ENCODE results near the gene TGFBR1.

The TGFBR1 gene

DNA sequence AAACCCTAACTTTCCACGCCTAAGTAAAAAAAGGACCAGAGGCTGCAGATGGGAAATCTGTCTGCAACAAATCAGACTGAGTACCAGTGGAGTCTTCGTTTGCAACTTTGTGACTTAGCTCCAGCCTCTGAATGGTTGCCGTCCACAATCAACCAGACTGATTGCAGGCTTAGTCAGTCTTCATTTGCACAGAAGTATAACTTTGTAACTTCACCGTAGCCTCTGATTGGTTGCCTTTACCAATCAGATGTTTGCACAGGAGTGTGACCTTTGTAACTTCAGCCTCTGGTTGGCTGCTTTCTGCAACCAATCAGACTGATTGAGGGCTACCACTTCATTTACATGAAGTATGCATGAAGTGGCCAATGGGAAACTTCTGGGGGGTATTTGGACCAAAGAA is 53.7 kb downstream of the TGFBR1 start:
- TF ChIP-seq, protein P1, sequence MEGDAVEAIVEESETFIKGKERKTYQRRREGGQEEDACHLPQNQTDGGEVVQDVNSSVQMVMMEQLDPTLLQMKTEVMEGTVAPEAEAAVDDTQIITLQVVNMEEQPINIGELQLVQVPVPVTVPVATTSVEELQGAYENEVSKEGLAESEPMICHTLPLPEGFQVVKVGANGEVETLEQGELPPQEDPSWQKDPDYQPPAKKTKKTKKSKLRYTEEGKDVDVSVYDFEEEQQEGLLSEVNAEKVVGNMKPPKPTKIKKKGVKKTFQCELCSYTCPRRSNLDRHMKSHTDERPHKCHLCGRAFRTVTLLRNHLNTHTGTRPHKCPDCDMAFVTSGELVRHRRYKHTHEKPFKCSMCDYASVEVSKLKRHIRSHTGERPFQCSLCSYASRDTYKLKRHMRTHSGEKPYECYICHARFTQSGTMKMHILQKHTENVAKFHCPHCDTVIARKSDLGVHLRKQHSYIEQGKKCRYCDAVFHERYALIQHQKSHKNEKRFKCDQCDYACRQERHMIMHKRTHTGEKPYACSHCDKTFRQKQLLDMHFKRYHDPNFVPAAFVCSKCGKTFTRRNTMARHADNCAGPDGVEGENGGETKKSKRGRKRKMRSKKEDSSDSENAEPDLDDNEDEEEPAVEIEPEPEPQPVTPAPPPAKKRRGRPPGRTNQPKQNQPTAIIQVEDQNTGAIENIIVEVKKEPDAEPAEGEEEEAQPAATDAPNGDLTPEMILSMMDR (IDR thresholded peaks at IDR 0.05; ENCODE audit: low read depth, low read length, poor library complexity, severe bottlenecking), result no peak
- TF ChIP-seq EZH2phosphoT487 (IDR thresholded peaks at IDR 0.05; ENCODE audit: borderline replicate concordance, low read length), result no peak
- H3K27ac ChIP-seq (ENCODE audit: low read depth, low read length), result no peak overlapping the region
- peaks cover 7% of the 10 kb centered on the region; the same call in 1 of the 2 replicates for H3K27me3 ChIP-seq (ENCODE audit: control insufficient read depth, low read length)
- H3K9me3 ChIP-seq (ENCODE audit: control insufficient read depth, insufficient read depth, low read length), result no peaks in the 10 kb centered on the region
- H3K4me1 ChIP-seq (ENCODE audit: control insufficient read depth, low read length), result peaks cover 3% of the 10 kb centered on the region; the same call in 1 of the 2 replicates
- no peaks in the 10 kb centered on the region for H3K9me2 ChIP-seq (replicated peaks; ENCODE audit: control insufficient read depth, low read length)
- no peaks in the 10 kb centered on the region for H3K36me3 ChIP-seq (ENCODE audit: control insufficient read depth, low read length)
- H3K4me2 ChIP-seq (ENCODE audit: low read length), result no peak overlapping the region
- H3K79me2 ChIP-seq (ENCODE audit: control insufficient read depth, low read length), result no peaks in the 10 kb centered on the region
- no peak overlapping the region for H3K4me3 ChIP-seq (ENCODE audit: low read length)
- H4K20me1 ChIP-seq (ENCODE audit: control insufficient read depth, insufficient read depth, low read depth, low read length), result no peaks in the 10 kb centered on the region
- H3F3A ChIP-seq (ENCODE audit: control insufficient read depth, insufficient read depth), result no peaks in the 10 kb centered on the region

DNA sequence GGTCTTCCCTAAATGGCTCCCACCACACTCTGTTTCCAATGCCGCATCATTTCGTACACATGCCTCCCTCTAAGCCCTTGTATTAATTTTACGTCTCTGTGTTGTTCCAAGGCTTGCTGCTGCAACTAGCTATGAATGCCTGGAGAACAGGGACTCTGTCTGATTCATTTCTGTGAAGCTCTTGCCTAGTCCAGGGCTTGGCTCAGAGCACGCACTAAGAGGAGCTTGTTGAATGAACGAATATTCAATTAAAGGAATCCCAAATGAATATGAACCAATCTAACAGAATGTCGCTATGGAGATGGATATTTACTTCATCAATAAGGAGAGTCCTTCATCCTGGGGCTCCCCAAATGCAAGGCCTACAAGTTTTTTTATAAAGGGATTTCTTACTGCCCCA is 55.3 kb downstream of the TGFBR1 start:
- Histone ChIP-seq H3K27me3 (ENCODE audit: control insufficient read depth, low read length) (peaks cover 7% of the 10 kb centered on the region; the same call in 1 of the 2 replicates), H3K79me2 (ENCODE audit: control insufficient read depth, low read length) (no peaks in the 10 kb centered on the region), H3K9me3 (ENCODE audit: control insufficient read depth, insufficient read depth, low read length) (no peaks in the 10 kb centered on the region), H4K20me1 (ENCODE audit: control insufficient read depth, insufficient read depth, low read depth, low read length) (no peaks in the 10 kb centered on the region), H3K4me3 (ENCODE audit: low read length) (no peak overlapping the region), H3K9me2 (replicated peaks; ENCODE audit: control insufficient read depth, low read length) (no peaks in the 10 kb centered on the region), H3K36me3 (ENCODE audit: control insufficient read depth, low read length) (no peaks in the 10 kb centered on the region), H3K27ac (ENCODE audit: low read depth, low read length) (no peak overlapping the region), H3K4me1 (ENCODE audit: control insufficient read depth, low read length) (peaks cover 3% of the 10 kb centered on the region; the same call in 1 of the 2 replicates), H3K4me2 (ENCODE audit: low read length) (no peak overlapping the region), H3F3A (ENCODE audit: control insufficient read depth, insufficient read depth) (no peaks in the 10 kb centered on the region)
- TF ChIP-seq, protein P1 (IDR thresholded peaks at IDR 0.05; ENCODE audit: low read depth, low read length, poor library complexity, severe bottlenecking), result no peak
- no peak for TF ChIP-seq EZH2phosphoT487 (IDR thresholded peaks at IDR 0.05; ENCODE audit: borderline replicate concordance, low read length)

DNA sequence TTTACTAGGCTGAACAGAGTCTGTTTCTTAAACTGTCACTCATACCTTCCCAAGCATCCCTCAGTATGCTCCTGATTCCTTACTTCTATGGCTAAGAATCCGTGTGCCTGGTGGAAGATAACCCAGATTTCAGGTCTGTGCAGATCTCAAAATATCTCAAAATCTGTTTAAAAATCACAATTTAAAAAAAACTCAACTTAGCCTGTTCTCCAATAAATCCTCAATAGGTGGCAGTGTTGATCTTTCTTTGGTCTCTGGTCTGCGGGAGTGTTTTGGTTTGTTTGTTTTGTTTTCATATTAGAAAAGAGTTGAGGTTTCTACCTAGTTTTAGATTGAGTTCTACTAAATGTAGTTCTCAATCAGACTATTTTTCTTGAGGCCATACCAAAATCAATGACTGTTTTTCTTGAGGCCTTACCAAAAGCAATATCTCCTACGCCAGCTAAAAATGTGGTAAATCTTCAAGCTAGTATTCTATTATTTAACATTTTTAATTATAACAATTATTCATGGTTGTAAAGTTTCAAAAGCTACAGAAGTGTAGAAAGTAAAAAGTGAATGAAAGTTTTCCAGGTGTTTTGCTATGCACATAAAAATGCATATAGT is 57.9 kb downstream of the TGFBR1 start:
- Histone ChIP-seq H3K4me1 (ENCODE audit: control insufficient read depth, low read length) (peaks cover 13% of the 10 kb centered on the region), H3K4me2 (ENCODE audit: low read length) (no peak overlapping the region; the same call in 1 of the 2 replicates), H3F3A (ENCODE audit: control insufficient read depth, insufficient read depth) (no peaks in the 10 kb centered on the region), H3K27ac (ENCODE audit: low read depth, low read length) (no peak overlapping the region), H3K27me3 (ENCODE audit: control insufficient read depth, low read length) (no peaks in the 10 kb centered on the region), H3K79me2 (ENCODE audit: control insufficient read depth, low read length) (no peaks in the 10 kb centered on the region), H3K9me2 (replicated peaks; ENCODE audit: control insufficient read depth, low read length) (no peaks in the 10 kb centered on the region), H3K36me3 (ENCODE audit: control insufficient read depth, low read length) (no peaks in the 10 kb centered on the region), H3K9me3 (ENCODE audit: control insufficient read depth, insufficient read depth, low read length) (no peaks in the 10 kb centered on the region), H4K20me1 (ENCODE audit: control insufficient read depth, insufficient read depth, low read depth, low read length) (no peaks in the 10 kb centered on the region), H3K4me3 (ENCODE audit: low read length) (no peak overlapping the region)
- TF ChIP-seq, protein P1 (IDR thresholded peaks at IDR 0.05; ENCODE audit: low read depth, low read length, poor library complexity, severe bottlenecking), result peak; percentile 67
- no peak for TF ChIP-seq EZH2phosphoT487 (IDR thresholded peaks at IDR 0.05; ENCODE audit: borderline replicate concordance, low read length)

All from DOHH2 (cell line).